ENCODE results near the gene UQCR11.

The UQCR11 gene

DNA sequence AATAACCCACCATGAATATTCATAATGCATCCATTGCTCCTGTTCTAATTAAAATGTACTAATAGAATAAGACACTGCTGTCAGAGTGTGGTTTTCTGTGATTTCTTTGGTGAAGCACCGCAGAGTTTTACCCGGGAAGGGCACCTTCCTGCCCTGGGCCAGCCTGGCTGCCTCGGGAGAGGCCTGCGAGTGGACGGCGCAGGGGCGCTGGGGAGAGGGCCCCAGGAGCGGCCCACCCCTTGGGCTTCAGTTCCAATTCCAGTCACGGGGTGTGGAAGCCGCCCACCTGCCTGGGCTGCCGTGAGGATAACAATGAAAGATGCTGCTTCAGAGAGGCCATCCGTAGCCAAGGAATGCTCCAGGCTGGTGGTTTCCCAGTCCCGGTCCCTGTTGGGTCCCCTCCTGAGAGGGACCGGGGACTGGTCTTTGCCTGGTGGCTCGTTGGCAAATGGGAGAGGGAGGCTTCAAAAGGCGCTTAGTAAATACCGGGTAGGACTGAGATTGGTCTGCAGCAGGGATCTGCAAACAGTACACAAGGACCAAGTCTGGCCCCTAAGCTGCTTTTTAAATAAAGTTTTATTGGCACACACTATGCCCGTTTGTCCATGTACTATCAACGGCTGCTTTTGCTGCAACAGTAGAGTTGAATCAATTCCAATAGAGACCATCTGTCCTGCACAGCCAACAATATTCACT, 29.1 kb upstream of the UQCR11 start:
- no peak for DNase-seq

DNA sequence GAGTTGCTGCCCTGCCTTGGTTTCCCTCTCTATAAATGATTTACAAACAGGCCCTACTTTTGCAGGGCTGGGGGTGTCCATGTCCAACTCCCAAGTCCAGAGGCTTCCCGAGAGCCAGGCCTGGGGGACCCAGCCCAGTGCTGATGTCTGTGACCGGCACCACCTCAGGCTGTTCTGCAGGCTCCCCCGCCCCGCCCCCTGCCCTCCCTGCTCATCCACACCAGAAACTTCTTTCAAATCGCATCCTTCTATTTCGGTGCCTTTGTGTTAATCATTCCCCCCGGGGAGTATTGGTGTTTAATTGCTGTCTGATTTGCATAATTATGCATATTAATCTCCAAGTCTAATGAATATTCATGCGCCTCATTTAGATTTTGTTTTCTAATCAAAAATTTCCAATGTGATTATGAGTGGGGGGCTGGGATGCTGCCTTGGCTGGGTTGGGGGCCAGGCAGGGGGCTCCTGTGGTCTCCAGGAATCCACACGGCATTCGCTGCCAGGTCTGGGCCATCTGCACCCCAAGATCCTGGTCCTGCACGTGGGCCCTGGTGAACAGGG, 28.1 kb upstream of the UQCR11 start:
- DNase-seq = no peak

DNA sequence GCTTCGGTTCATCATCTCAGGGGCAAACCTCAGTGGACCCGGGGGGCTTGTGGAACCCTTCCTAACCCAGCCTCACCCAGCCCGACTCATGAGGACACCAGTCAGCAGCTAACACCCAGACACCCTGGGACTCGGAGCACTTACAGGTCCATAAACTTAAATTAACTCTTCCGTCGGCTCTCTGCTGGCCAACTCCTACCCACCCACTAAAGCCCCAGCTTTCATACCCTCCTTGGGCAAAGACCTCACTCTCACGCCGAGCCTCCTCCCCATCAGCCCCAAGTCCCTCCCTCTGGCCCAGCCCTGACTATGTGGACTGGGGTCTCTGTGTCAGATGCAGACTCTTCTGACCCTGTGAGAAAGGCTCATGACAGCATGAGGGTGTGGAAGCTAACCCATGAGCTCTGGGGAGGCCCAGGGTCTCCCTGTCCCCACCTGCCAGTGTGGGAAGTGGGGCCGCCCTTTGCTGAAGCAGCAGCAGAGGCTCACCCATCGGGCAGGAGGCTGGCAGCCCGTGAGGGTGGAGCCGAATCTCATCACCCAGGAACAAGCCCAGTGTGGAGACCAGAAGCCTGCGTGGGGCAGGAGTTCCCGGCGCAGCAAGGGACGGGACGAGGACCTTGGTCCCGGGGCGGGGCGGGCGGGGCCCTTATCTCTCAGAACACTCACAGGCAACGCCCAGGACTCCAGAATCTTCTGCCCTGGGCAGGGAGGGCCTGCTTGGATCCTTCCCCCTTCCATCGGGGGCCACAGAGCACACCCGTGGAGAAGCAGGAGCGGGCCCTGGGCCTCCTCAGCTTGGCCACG, 27.4 kb upstream of the UQCR11 start:
- DNase-seq = no peak

DNA sequence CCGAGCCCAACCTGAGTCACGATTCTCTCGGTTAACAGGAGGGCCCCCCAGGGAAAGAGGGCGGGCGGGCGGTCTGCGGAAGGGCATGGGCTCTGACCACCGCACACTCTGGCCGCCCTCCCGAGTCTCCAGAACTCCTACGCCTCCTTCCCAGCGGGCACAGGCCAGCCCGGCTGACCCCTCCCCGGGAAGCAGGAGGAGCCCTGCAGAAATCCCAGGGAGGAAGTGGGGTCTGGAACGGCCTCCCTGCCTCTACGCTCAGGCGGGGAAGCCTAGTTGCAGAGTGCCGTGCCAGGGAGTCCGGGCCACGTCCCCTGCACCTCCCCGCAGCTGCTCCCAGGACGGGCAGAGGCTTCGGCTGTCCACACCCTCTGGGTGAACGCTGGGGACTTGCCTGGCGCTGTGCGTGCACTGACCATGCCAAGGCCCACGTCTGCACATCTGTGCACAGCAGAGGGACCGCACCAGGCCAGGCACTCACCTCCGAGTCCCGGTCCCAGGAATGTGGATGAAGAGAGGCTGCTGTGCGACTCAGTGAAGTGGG, 26.4 kb upstream of the UQCR11 start:
- DNase-seq = no peak

DNA sequence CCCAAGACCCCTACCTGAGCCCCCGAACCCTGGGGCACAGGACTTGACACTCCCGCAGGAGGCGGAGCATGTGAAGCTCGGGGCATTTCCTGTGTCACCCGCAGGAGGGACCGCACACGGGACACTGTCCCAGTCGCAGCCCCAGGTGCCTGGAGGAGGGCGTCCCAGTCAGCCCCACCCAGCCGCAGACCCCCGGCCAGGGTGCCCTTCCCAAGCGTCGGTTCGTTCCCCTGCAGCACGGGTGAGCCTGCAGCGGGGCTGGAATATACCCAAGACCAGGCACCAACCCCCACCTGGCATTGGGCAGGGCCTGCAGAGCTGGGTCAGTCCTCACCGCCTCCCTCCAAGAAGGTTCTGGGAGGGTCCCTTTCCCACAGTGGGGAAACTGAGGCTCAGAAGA, 25.5 kb upstream of the UQCR11 start:
- DNase-seq = no peak

DNA sequence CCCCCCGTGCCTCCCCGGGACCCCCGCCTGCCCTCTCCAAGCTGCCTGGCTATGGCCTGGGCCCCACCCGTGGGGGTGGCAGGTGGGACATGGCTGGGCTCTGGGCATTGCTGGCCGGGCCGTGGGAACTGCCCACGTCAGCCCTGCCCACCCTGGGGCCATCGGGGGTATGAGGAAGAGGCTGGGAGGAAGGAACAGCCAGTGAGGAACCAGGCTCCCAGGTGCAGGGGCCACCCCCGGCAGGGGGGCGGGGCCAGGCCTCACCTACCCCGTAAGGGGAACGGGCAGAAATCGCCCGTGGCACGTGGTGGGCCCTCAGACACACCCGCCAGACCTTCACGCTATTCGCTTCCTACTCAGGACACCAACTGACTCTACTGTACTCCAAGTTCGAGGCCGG, 24.8 kb upstream of the UQCR11 start:
- DNase-seq = no peak

DNA sequence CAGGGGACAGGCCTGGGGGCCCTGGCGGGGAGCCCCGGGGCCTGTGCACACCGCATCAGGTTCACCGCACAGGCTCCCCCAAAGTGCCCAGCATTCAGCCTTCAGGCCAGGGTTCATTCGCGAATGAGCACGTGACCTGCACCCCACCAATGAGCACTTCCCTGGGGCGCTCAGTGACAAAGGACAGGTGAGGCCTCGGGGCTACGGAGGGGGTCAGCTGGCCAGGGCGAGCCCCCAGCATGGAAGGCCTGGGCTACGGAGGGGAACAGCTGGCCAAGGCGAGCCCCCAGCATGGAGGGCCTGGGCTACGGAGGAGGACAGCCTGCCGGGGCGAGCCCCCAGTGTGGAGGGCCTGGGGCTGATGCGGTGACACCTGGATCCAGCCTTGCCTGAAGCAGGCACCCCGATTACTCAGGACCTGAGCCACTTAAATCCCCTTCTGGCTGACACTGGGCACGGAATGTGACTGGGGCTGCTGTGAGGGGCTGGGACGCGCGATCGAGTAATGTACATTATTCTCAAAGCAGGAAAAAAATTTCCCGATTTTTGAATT, 24.1 kb upstream of the UQCR11 start:
- no peak for DNase-seq

DNA sequence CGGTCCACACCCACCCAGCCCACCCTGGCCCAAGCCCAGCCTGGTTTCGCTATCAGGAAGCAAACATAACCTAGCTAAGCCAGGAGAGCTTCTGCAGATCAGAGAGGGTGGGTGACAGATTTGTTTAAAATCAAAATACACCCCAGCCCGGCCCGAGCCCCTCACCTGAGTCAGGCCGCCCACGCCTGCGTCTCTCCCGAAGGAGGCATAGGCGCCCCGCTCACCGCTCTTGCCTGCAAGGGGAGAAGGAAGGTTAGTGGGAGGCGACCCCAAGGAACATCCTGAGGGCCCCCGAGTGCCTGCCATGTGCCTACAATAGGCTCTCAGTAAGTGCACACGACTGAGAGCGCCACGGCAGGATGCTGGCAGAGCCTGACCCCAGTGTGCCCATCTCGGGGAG, 21.9 kb upstream of the UQCR11 start:
- DNase-seq = no peak

DNA sequence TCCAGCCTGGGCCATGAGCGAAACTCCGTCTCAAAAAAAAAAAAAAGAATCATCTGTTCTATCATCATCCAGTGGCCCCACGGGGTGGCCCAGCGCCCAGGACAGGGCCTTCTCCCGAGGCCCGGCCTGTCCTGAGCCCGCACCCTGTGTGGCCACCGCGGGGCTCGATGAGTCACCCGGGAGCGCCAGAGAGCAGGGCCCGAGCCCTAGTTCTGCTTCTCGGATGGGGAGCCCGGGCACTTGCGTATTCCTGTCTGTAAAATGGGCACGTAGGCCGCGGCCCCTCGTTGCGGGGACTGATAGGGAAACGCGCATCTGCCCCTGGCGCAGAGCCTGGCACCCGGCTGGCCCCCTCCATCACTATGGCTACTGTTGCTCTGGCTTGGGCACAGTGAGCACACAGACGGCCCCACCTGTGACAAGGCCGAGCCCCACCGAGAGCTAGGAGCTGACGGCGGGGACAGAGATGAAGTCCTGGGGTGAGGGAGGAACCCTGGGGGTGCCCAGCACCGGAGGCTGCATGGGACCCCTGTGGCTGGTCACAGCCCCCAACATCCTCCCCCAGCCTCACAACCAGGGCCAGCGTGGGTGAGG, 21.3 kb upstream of the UQCR11 start:
- DNase-seq = no peak

DNA sequence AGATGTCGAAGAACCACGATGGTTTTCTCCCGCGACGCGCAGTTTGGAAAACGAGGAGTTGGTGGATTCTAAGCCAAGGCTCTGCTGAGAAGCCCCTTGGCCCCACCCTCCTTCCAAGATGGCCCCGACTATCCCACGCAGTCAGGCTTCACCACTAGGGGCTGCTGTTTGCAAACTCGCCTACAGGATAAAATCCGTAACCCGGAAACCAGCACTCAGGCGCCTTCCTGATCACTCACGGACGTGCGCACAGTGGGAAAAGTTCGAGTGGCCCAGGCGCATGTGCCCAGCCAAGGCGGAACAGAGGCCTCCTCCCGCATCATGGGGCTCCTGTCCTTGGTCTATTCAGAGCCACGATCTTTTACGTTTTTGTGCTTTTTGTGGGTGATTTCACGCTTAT, 19.2 kb upstream of the UQCR11 start:
- DNase-seq = peak; percentile 39

DNA sequence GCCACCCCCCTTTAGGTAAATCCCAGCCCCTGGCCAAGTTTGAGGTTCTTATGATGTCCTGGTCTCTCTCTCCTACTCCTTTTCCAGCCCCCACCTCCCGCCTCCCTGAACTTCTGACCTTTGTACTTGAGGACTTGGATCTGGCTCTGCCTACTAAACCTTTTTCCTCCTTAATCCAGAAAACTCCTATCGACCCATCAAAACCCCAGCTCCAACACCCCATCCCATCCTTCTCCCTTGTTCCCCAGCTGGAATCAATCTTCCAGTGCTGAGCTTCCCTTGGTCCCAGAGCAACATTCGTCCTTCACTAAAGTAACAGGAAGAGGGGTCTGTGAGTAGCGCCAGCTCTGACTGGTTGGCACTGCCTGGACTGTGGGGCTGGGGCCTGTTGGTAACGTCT, 17.3 kb upstream of the UQCR11 start:
- DNase-seq = no peak

DNA sequence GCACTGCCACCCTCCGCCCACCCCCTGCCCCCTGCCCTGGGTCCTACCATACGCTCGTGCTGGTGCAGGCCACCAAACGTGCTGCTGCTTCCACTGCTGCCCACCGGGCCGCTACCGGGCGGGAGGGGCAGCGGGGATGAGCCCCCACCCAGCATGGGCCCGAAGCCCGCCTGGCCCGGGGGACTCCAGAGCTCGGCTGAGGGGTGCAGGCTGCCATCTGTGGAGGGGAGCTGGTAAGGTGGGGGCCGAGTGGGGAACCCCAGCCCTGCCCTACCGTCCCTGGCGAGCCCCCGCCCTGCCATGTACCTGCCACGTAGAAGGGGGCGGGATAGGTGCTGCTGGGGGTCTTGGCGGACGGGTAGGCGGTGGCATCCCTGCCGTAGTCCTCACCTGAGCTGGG, 16.7 kb upstream of the UQCR11 start:
- DNase-seq = no peak

DNA sequence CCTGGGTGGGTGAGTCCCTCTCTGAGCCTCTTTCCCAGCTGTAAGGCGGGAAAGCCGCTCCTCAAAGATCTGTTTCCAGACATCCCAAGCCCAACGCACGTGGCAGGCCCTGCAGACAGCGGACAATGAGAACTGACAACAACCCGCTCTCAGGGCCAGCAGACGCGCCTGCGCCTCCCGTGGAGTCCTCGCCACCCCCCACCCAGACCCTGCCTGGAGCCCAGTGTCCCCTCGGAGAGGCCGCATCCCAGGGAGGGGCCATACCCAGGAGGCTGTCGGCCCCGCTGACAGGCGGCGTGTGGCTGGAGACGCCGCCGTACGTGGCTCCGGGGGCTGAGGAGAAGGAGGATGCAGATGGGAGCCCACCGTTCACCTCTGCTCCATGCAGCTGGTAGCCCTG, 16.3 kb upstream of the UQCR11 start:
- no peak for DNase-seq

DNA sequence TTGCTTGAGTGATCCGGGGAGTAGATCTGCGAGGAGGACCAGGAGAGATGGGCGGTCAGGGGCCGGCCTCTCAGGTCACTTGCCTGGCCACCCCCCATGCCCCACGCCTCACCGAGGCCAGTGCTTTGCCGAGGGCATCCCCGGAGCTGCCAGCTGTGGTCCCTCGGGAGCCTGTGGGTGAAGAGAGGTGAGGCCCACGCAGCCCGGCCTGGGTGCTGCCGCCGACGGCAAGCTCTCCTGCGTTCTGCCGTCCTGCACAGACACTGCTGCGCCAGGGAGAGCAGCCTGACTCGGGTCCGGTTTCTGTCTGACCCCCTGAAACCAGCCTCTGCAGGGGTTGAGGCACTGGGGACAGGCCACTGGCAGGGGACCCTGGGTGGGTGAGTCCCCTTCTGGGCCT, 15.8 kb upstream of the UQCR11 start:
- DNase-seq = no peak

DNA sequence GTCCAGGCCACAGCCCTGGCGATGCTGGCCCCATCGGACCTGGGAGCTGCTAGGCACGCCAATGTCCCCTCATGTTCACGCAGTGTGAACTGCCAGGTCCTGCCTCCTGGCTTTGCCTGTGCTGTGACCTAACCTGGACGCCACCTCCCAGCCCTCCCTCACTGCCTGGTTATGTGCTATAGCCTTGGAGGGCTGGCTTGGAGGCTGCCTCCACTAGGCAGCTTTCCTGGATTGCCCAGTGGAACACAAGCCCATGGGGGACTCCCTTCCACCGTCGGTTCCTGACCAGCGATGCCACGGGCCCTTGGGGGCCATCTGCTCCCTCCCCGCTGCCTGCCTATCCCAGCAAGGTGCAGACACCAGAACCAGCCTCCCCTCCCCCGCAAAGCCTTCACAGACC, 15.2 kb upstream of the UQCR11 start:
- DNase-seq = no peak

DNA sequence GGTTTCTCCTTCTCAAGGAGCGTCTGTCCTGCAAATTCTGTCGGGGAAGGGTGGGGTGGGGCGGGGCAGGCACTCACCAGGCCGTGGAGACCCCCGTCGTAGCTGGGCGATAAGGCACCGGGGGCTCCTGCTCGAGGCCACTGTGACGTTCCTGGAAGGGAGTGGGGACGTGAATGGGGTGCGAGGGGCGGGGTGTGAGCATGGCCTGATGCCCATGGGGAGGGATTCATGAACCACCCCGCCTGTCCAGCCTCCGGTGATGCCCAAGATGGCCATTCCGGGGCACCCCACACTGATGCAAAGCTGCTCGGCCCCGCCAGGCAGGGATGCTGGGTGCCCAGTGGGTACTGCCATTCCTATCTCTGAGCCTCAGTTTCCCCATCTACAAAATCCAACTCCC, 14.4 kb upstream of the UQCR11 start:
- DNase-seq = no peak

DNA sequence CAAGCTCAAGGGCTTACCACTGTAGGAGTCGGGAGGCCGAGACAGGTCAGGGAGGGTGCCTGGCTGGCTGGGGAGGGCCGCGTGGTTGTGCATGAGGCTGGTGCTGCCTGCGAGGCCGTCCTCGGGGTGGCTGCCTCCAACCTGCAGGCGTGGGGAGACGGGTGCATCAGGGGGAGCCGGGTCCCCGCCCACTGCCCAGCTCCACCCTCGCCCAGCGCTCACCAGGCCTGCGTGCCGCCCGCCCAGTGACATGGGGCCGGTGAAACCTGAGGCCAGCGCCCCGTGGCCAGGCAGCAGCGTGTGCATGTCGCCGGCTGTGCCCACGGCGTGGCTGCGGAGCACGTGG, 13.8 kb upstream of the UQCR11 start:
- DNase-seq = no peak

DNA sequence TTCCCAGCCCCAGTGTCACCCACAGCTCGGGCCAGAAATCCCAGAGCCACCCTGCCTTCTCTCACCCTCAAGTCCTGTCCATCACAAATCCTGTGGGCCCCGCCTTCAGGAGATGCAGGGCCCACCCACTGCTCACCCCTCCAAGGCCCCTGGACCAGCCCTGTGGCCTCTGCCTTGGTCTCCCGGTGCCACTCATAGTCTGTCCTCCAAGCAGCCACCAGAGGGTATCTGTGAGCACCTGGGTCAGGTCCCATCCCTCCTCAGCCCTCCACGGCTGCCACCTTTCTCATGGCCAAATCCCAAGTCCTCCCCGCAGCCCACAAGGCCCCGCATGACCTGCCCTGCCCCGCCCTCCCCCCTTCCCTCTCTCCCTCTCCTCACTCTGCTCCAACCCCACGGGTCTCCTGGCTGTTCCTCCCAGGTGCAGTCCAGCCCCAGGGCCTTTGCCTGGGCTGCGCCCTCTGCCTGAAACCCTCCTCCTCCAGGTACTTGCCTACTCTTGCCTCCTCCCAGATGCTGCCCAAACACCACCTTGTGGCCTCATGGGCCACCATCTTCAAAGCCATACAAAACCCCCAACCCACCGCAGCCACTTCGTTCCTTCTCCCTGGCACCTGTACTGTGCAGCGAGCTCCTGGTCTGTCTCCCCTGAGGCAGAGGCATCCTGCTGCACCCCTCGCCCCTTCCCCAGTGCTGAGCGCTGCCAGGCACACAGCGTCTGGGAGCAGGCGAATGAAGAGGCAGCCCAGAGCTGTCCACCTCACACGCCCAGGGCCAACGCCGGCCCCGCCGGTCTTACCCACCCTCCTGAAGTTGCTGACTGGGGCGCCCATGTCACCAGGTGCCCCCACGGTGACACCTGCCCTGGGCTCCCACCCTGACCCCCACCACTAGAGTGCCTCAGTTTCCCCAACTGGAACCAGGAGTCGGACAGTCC, 13.2 kb upstream of the UQCR11 start:
- peak; percentile 33 for DNase-seq

DNA sequence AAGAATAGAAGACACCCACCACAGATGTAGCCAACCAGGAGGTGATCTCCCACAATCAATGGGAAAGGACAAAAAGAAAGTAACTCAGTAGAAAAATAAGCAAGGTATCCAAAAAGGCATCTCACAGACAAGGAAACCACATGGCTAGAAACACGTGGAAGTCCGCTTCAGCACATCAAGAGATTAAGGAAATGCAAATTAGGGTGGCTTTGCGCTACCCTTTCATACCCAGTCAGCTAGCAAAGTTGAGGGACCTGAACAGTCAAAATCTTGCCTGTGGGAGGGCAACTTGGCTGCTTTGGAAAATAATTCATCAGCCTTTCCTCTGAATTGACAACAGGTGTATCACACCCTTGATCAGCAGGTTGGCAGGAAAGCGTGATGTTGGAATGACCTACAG, 11.6 kb upstream of the UQCR11 start:
- no peak for DNase-seq

DNA sequence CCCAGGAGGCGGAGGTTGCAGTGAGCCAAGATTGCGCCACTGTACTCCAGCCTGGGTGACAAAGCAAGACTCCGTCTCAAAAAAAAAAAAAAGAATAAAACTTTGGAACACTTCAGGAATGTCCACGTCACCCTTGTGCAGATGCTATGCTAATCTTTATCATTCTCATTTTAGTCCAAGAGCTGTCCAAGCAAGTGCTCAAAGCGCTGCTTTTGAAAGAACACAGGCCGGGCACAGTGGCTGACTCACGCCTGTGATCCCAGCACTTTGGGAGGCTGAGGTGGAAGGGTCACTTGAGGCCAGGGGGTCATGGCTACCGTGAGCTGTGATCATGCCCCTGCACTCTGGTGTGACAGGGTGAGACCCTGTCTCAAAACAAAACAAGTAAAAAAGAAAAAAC, 11.1 kb upstream of the UQCR11 start:
- DNase-seq = no peak

DNA sequence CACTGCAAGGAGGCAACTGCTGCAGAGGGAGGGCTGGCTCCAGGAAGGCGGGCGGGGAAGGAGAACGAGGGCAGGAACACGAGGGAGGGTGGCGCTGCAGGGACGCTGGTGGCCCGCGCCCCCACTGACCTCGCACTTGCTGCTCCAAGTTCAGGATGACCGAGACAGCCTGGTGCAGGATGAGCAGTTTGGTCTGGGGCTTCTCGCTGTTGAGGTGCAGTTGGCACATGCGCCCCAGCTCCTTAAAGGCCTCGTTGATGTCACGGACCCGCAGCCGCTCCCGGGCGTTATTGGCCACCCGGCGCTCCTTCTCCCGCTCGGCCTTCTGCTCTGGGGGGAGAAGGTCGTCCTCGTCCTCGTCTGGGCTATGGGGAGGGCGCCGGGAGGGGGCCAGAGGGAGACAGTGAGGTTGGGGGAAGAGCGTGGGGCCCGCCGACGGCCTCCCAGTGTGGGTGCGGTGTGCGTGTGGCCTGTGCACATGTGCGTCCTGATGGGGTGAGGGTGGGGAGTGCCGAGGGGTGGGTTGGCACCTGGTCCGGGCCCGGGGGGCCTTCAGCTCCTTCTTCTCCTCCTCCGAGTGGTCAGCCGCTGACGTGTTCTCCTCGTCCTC, 10.0 kb upstream of the UQCR11 start:
- no peak for DNase-seq

Measured in activated CD4-positive, alpha-beta T cell treated with anti-CD3 and anti-CD28 coated beads, Interleukin-2, amount 50 U/mL, for 16 hours (primary cell).